ENCODE data around the gene LILRB2. TPM values are rescaled to one million over a fixed set of nuclear protein-coding genes. Genes with fewer than 3 reads are reported as not detected.
"Not testable (repeated sequence)": the region's sequence is repeated elsewhere in the genome, so short reads cannot be mapped to it uniquely, and the experiment has no call there.

The LILRB2 gene
- total RNA-seq, 2 donors from 2014 or later: 1.1 to 3.4 TPM

DNA sequence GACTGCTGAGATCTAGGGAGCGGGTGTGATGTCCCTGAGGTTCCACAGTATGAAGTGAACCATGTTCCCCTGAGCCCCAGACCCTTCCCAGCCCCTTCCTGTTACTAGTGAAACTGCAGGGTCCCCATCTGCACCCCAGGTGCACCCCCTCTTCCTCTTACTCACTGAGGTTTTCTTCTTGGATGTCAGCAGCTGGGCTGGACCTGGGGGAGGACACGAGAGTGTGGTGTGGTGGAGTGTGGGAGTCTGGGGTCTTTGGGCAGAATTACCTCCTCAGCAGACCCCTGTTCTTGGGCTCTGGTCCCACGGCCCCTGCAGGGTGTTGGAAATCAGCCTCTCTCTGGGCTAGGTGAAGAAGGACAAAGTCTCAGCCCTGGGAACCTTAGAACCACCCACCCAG lies 35.0 kb downstream of the LILRB2 start:
- TF ChIP-seq, protein P1, sequence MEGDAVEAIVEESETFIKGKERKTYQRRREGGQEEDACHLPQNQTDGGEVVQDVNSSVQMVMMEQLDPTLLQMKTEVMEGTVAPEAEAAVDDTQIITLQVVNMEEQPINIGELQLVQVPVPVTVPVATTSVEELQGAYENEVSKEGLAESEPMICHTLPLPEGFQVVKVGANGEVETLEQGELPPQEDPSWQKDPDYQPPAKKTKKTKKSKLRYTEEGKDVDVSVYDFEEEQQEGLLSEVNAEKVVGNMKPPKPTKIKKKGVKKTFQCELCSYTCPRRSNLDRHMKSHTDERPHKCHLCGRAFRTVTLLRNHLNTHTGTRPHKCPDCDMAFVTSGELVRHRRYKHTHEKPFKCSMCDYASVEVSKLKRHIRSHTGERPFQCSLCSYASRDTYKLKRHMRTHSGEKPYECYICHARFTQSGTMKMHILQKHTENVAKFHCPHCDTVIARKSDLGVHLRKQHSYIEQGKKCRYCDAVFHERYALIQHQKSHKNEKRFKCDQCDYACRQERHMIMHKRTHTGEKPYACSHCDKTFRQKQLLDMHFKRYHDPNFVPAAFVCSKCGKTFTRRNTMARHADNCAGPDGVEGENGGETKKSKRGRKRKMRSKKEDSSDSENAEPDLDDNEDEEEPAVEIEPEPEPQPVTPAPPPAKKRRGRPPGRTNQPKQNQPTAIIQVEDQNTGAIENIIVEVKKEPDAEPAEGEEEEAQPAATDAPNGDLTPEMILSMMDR (IDR thresholded peaks at IDR 0.05): no peak
- H3K27me3 ChIP-seq: no peaks in the 10 kb centered on the region
- no peaks in the 10 kb centered on the region for H3K9me3 ChIP-seq
- H3K4me1 ChIP-seq: no peaks in the 10 kb centered on the region
- DNase-seq (ENCODE audit: low spot score): peak; percentile 30
- H3K4me3 ChIP-seq: no peak overlapping the region
- H3K36me3 ChIP-seq: no peaks in the 10 kb centered on the region
- H3K27ac ChIP-seq: no peak overlapping the region

DNA sequence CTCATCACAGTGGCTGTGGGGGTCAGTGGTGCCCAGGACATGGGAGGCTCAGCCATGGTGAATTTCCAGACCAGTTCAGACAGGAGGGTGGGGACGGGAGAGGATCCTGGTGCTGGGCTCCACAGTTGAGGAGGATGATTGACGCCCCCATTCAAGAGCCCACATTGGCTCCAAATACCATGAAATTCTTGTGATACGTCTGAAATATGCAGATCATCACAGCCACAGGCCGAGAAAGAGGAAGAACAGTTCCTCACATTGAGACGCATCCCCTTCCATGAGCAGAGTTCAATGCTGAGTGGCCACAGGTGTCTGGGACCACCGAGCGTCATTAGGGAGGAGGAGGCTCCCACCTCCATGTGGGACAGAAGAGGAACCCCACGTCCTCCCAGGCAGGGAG lies 37.1 kb downstream of the LILRB2 start:
- not testable (repeated sequence) for H3K9me3 ChIP-seq; H3K27ac ChIP-seq; H3K4me3 ChIP-seq; DNase-seq (ENCODE audit: low spot score); H3K4me1 ChIP-seq; H3K36me3 ChIP-seq; H3K27me3 ChIP-seq

DNA sequence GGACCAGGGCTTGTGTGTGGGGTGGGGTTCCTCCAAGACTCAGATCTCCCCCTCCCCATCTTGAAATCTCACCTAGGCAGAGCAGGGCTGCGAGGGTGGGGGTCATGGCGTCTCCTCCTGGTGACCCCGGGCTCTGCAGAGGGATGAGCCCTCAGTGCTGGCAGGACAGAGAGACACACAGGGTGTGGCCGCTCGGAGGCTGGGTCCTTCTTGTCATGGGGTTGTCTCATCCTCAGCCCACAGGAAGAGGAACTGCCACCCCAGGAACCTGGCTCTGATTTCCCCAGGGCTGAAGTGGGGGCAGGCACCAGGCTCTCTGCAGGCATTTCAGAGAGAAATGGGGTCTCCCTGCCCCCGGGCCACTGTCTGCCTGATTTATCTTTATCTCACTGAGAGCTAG lies 38.3 kb downstream of the LILRB2 start, which contains the start of gene LILRA6:
LILRA6 (minus strand) TSS at position 145 of the 400 bp plus-strand sequence.
- H3K27me3 ChIP-seq; H3K27ac ChIP-seq; H3K4me1 ChIP-seq; H3K4me3 ChIP-seq; H3K36me3 ChIP-seq; H3K9me3 ChIP-seq; DNase-seq (ENCODE audit: low spot score): not testable (repeated sequence)

DNA sequence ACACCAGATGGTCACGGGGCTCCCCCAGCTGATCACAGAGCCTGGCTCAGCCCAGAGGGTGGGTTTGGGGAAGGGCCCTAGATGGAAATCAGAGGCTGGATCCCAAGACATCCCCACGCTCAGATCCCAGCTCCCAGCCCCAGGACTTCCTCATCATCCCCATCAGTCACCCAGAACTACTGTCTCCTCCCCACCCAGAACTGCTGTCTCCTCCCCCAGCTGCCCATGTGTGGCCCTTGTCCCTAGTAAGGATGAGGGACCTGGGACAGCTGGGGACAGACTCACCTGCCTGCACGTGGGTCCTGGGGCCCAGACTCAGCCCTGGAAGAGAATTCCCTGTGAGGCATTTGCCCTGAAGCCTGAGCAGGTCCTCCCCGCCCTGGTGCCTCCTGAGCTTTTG lies 38.7 kb downstream of the LILRB2 start:
- H3K27ac ChIP-seq; H3K36me3 ChIP-seq; H3K4me3 ChIP-seq; DNase-seq (ENCODE audit: low spot score); H3K27me3 ChIP-seq; H3K9me3 ChIP-seq; H3K4me1 ChIP-seq: not testable (repeated sequence)

DNA sequence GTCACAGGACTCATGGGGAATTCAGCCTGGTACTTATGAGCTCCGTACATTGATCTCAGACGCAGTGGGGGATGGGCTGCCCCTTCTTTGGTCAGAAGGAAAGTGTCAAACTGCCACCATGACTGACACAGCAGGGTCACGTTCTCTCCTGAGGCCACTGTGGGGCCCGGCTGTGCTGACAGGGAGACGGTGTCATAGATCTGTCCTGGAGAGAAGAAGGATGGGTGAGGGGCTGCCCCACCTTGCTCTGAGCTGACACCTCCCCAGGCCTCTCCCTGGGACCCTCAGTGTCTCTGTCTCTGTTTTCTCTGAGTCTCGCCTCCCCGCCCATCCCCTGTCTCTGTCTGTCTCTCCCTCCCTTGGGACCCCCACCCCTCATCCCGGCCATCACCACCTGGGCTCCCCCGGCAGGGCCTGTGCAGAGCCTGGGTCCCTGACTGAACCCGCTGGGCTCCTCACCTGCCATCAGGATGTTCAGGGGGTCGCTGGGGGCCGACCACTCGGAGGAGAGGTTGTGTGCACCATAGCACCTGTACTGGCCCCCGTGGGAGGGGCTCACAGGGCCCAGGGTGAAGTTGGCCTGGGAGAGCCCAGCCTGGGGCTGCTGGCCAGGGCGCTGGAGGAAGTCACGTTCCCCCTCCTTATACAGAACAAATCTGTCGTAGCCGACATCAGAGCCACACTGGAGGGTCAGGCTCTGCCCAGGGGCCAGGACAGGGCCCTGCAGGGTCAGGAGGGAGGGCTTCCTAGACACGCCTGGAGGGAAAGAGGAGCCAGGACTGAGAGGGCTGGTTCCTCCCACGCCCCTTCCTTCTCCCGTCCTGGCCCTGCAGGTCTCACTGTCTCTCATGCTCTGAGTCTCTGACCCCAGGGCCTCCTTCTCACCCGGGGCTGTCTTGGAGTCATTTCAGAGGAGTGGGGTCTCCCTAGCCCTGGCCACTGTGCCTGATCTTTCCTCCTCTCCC lies 40.3 kb downstream of the LILRB2 start:
- H3K4me1 ChIP-seq; H3K9me3 ChIP-seq; H3K27me3 ChIP-seq; DNase-seq (ENCODE audit: low spot score); H3K27ac ChIP-seq; H3K36me3 ChIP-seq; H3K4me3 ChIP-seq: not testable (repeated sequence)

DNA sequence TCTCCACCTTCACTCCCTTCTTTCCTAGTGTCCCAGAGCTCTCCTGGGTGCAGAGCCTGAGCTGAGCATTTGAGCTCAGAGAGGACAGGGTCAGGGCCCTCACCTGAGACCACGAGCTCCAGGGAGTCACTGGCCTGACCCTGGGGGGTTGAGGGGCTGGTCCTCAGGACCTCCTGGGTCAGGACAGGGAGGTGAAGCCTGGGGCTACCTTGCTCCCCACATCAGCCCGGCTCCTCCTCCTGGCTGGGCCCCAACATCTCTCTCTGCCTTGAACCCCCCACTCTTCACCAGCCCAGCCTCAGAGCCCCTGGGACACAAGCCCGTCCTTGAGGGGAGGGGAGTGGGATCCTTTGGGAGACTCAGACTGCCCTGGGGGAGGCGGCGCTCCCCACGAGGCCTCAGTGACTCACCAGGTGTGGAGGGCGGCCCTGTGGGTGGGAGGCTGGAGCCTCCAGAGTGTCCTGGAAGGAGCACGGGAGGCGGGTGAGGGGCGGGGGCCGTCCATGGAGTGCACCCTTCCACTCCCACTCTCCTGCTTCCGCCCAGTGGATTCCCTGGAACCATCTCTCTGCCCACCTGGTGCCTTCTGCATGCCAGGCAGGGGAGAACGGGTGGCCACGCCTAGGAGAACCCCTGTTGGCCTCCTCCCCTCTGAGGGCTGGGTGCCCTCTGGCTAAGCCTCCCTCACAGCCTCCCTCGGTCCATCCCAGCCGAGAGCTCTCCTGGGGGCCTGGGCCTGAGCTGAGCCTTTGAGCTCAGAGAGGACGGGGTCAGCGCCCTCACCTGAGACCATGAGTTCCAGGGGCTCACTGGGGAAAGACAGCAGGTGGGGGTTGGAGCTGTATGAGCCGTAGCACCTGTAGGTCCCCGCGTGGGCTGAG lies 41.2 kb downstream of the LILRB2 start:
- H3K9me3 ChIP-seq; DNase-seq (ENCODE audit: low spot score); H3K36me3 ChIP-seq; H3K4me1 ChIP-seq; H3K27me3 ChIP-seq; H3K27ac ChIP-seq; H3K4me3 ChIP-seq: not testable (repeated sequence)

DNA sequence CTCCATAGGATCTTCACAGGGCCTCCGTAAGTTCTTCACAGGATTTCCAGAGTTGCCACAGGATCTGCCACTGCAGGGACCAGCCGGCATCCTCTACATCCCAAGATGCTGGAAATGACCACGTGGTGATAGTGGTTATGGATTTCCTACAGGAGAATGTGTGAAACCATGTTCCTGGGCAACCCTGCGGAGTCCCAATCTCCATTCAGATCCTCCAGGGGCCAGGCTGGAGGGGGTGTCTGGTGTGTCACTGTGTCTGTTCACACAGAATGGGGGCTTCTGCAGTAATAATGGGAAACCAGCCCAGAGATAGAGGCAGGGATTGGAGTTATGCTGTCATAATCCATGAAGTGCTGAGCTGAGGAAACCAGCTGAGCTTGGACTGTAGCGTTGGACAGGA lies 47.0 kb downstream of the LILRB2 start:
- no peaks in the 10 kb centered on the region for H3K36me3 ChIP-seq
- no peaks in the 10 kb centered on the region for H3K4me1 ChIP-seq
- TF ChIP-seq, protein P1 (IDR thresholded peaks at IDR 0.05): no peak

More for the DNA sequence above, 47.0 kb downstream of the LILRB2 start:
- no peak for DNase-seq (ENCODE audit: low spot score)
- no peaks in the 10 kb centered on the region for H3K27me3 ChIP-seq
- no peaks in the 10 kb centered on the region for H3K9me3 ChIP-seq
- no peak overlapping the region for H3K4me3 ChIP-seq
- H3K27ac ChIP-seq: no peak overlapping the region
